ENCODE measurements around the gene AKAP13.

AKAP13 gene

GRCh38 chr15:85593809-85594445 lies 213.5 kb downstream of the AKAP13 start:
- no peak for TF ChIP-seq NFIC (IDR thresholded peaks at IDR 0.05)
- no peak for TF ChIP-seq RAD21 (IDR thresholded peaks at IDR 0.05; ENCODE audit: low read depth)

- TF ChIP-seq EP300 (IDR thresholded peaks at IDR 0.05; ENCODE audit: borderline replicate concordance): no peak
- no peak for TF ChIP-seq CEBPB (IDR thresholded peaks at IDR 0.05)
- no peak for TF ChIP-seq ZBTB7A (IDR thresholded peaks at IDR 0.05; ENCODE audit: low read depth)
- no peak for TF ChIP-seq EGR1 (IDR thresholded peaks at IDR 0.05)
- TF ChIP-seq FOXM1 (IDR thresholded peaks at IDR 0.05; ENCODE audit: borderline replicate concordance, low read depth): no peak
- no peak for TF ChIP-seq TCF12 (IDR thresholded peaks at IDR 0.05; ENCODE audit: low read depth)
- no peak for TF ChIP-seq REST (IDR thresholded peaks at IDR 0.05; ENCODE audit: low read depth)
- TF ChIP-seq NFIC (IDR thresholded peaks at IDR 0.05): no peak
- TF ChIP-seq USF1 (IDR thresholded peaks at IDR 0.05): no peak
- no peak for TF ChIP-seq TEAD4 (IDR thresholded peaks at IDR 0.05)
- TF ChIP-seq RAD21 (IDR thresholded peaks at IDR 0.05; ENCODE audit: low read depth): no peak
- no peak for TF ChIP-seq MAX (IDR thresholded peaks at IDR 0.05)
Observed at GRCh38 chr15:85595804-85596536, 215.6 kb downstream of the AKAP13 start.

GRCh38 chr15:85597155-85597815 lies 216.9 kb downstream of the AKAP13 start:
- TF ChIP-seq FOXM1 (IDR thresholded peaks at IDR 0.05; ENCODE audit: borderline replicate concordance, low read depth) (no peak), REST (IDR thresholded peaks at IDR 0.05; ENCODE audit: low read depth) (no peak), TEAD4 (IDR thresholded peaks at IDR 0.05) (no peak), YY1 (IDR thresholded peaks at IDR 0.05; ENCODE audit: low read depth) (no peak), NFIC (IDR thresholded peaks at IDR 0.05) (no peak)

GRCh38 chr15:85598219-85598618 lies 217.8 kb downstream of the AKAP13 start:
- TF ChIP-seq ZBTB7A (IDR thresholded peaks at IDR 0.05; ENCODE audit: low read depth) (no peak), YY1 (IDR thresholded peaks at IDR 0.05; ENCODE audit: low read depth) (no peak), NFIC (IDR thresholded peaks at IDR 0.05) (no peak), CREB1 (IDR thresholded peaks at IDR 0.05; ENCODE audit: low read depth) (no peak), TEAD4 (IDR thresholded peaks at IDR 0.05) (no peak), MAX (IDR thresholded peaks at IDR 0.05) (no peak), TCF12 (IDR thresholded peaks at IDR 0.05; ENCODE audit: low read depth) (no peak), USF1 (IDR thresholded peaks at IDR 0.05) (no peak), FOXM1 (IDR thresholded peaks at IDR 0.05; ENCODE audit: borderline replicate concordance, low read depth) (no peak), TAF1 (IDR thresholded peaks at IDR 0.05; ENCODE audit: low read depth) (no peak)

- no peak for TF ChIP-seq ZBTB7A (IDR thresholded peaks at IDR 0.05; ENCODE audit: low read depth)
- no peak for TF ChIP-seq RAD21 (IDR thresholded peaks at IDR 0.05; ENCODE audit: low read depth)
- no peak for TF ChIP-seq TCF12 (IDR thresholded peaks at IDR 0.05; ENCODE audit: low read depth)
- TF ChIP-seq USF1 (IDR thresholded peaks at IDR 0.05): no peak
Observed at GRCh38 chr15:85598718-85599398, 218.5 kb downstream of the AKAP13 start.
